ENCODE results near the gene RBM12.

Gene RBM12

DNA sequence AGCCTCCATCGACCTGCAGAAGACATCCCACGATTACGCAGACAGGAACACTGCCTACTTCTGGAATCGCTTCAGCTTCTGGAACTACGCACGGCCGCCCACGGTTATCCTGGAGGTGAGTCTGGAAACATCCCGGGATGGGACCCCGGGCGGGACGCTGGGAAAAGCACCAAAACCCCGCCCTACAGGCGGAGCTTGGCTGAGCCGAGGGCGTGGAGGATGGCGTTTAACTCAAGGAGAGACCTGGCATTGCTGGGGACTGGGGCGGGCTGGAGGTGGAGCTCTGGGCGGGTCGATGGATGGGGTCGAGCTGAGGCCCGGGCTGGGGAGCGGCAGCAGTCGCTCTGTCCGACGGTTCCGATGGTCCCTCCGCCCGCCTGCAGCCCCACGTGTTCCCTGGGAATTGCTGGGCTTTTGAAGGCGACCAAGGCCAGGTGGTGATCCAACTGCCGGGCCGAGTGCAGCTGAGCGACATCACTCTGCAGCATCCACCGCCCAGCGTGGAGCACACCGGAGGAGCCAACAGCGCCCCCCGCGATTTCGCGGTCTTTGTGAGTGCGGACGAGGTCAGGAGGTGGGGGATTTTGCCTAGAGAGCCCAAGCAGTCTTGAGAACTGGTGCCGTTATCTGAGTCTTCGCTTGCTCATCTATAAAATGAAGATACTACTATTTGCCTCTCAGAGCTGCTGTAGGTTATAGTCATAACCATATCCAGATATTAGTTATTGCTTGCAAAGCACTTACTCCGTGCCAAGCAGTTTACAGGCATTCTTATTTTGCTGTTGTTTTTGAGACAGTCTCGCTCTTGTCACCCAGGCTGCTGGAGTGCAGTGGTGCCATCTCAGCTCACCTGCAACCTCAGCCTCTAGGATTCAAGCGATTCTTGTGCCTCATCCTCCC, 45.3 kb downstream of the RBM12 start:
- DNase-seq (ENCODE audit: low spot score): peak; percentile 92

DNA sequence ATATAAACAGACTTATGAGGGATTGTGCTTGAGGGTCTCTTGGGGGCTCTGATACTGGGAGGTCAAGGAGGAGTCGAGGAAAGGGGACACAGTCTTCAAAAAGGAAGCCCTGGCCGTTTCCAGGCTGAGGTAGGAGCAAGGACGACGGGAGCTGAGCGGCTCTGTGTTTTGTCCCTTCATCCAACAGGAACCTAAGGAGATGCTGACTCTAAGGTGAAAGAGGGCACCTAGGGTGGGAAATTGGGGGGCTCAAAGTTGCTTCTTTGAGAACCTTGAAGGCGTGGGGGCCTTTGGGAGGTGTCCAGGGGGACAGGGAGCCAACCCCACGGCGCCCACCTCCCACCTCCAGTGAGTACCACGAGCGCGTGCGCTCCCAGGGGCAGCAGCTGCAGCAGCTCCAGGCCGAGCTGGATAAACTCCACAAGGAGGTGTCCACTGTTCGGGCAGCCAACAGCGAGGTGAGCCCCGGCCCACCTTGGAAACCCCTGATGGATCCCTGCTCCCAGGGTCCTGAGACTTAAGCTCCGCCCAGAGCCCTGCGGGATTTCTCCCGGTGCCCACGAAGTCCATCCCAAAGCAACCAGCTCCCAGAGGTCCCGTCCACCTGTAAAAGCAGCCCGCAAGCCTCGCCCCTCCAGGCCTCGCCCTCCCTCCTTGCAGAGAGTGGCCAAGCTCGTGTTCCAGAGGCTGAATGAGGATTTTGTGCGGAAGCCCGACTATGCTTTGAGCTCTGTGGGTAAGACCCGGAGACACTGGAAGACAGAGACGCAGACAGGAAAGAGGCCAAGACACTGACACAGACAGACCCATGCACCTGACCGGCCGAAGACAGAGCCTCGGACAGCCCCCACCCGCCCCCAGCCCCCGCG, 46.2 kb downstream of the RBM12 start:
- DNase-seq (ENCODE audit: low spot score): peak; percentile 61

DNA sequence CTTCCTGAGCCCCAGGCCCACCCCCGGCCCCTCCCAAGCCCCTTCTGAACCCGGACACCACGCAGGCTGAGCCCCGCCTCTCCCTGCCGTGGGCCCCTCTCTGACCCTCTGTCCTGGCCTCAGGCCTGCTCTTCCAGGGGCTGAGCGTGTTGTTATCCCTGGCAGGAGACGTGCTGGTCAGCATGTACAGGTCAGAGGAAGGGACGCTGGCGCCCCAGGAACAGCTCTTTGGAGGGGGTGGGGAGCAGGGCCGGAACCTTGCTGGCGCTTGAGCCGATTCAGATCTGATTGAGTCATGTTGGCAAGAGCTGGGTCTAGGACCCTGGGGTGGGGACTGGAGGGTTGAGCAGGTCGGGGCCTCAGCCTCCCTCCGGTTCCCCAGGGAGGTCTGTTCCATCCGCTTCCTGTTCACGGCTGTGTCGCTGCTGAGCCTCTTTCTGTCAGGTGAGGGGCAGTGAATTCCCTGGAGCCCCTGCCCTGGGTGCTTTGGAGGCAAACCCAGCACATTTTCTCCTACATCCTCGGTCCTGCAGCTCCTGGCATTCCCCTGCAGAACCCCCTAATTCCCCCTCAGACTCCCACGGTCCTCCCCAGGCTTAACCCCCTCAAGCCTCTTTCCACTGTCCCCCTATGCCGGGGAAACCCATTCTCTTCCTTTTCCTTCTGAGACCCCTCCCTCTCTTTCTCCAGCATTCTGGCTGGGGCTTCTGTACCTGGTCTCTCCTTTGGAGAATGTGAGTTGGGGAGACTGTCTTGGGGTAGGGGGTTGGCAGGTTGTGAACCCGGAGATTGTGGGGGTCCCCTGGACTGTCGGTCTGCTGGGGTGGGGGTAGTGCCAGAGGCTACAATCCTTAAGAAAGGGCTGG, 47.1 kb downstream of the RBM12 start:
- peak; percentile 76 for DNase-seq (ENCODE audit: low spot score)

DNA sequence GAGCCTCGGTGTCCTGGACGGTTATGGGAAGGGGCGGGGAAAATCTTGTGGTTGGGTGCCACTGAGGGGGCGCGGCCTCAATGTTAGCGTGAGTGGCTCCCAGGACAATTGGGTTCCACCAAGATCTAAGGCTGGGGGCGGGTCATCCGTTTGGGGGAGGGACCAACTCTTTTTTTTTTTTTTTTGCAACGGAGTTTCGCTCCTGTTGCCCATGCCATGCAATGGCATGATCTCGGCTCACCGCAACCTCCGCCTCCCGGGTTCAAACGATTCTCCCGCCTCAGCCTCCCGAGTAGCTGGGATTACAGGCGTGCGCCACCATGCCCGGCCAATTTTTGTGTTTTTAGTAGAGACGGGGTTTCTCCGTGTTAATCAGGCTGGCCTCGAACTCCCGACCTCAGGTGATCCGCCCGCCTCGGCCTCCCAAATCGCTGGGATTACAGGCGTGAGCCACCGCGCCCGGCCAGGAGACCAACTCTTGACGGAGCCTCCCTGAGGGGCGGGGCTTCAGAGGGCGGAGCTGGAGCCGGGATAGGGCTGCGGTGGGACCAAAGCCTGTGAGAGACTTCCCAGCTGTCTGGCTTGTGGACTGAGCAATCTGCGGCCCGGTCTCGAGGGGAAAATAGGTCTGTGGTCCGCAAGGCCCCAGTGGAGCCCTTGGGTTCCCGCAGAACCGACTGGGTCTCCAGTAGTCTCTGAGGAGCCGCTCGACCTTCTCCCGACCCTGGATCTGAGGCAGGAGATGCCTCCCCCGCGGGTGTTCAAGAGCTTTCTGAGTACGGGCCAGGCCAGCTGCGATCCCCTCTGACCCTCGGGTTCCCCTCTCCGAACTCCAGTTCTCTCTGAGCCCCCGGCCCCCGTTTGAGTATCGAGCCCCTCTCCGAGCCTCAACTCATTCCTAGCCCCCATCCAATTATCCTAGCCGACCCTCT, 48.0 kb downstream of the RBM12 start:
- DNase-seq (ENCODE audit: low spot score): peak; percentile 84

DNA sequence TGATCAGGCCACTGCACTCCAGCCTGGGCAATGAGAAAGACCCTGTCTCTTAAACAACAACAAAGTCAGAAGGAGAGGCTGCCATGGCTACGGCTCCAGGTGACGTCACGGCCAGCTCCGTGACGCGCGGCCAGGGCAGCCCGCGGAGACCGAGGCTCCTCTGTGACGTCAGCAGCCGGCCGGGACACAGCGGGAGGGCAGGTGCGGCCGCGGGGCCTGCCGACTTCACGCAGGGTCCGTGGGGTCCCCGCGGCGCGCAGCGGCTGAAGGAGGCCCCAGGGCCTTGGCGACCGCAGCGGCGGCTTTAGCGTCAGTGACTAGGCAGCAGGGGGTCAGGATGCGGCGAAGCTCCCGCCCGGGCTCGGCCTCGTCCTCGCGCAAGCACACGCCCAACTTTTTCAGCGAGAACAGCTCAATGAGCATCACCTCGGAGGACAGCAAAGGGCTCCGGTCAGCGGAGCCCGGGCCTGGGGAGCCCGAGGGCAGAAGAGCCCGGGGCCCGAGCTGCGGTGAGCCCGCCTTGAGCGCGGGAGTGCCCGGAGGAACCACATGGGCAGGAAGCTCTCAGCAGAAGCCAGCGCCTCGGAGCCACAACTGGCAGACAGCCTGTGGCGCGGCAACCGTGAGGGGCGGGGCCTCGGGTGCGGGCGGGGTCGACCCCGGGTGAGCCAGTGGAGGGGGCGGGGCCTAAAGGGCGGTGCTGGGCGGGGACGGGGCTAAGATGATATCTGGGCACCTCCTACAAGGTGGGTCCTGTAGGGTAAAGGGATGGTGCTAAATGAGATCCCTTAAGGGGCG, 48.8 kb downstream of the RBM12 start, which contains the start of gene SPAG4:
Gene SPAG4 (plus strand): TSS at position 163 of the 798 bp plus-strand sequence. CDS start 175 bp downstream, at position 338.
- peak; percentile 98 for DNase-seq (ENCODE audit: low spot score)

DNA sequence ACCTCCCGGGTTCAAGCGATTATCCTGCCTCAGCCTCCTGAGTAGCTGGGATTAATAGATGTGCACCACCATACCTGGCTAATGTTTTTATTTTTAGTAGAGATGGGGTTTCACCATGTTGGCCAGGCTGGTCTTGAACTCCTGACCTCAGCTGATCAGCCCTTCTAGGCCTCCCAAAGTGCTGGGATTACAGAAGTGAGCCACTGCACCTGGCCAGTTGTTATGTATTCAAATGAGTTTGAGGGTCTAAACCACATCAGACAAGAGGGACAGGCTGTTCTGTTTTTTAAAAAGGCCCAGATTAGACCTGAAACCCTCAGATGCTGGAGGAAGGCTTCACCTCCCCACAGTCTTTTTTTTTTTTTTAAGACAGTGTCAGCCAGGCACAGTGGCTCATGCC, 53.2 kb downstream of the RBM12 start:
- DNase-seq (ENCODE audit: low spot score): no peak

DNA sequence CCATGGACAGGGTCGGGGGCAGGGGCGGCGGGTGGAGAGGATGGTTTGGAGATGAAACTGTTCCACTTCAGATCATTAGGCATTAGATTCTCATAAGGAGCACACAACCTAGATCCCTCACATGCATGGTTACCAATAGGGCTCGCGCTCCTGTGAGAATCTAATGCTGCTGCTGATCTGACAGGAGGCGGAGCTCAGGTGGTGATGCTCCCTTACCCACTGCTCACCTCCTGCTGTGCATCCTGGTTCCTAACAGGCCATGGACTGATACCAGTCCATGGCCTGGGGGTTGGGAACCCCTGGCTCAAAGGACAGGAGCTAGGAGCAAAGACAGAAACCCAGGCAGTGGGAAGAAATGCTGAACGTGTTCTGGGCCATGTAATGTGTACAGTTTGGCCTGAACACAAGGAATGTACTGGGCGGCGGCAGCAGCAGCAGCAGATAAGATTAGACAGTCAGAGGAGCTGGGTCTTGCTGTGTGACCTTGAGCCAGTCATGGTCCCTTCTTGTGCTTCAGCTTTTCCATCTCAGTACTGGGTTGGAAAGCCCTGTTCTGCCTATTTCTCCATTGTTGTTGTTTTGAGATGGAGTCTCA, 53.8 kb downstream of the RBM12 start:
- DNase-seq (ENCODE audit: low spot score): no peak

DNA sequence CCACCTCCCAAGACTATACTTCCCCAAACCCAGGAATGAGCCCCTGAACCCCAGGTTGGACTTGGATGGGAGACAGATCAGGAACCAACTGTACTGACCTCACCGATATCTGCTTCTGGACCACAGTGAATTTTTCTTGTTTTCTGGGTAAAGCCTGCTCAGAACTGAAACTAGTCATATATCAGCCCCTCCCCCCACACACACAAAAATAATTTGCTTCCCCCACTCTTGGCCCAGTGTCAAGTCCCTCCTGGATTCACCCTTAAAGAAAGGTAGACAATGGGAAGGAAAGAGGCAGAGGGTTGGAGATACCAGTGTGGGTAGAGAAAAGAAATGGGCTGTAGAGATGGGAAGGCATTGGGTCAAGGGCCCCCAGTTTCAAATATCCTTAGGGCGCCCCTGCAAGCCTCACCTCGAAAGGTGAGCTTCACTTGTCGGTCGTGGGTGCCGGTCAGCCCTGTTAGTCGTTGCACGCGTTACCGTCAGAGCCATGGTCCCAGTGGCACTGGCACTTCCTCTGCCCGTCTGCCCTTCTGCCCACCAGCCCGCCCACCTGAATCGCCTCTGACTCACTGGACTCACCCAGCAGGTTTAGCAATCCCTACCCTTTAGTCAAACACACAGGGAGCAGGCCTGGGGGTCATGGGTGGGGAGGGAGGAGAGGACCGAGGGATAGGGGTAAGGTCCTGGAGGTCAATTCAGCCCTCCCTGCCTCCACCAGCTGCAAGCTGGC, 57.5 kb downstream of the RBM12 start:
- no peak for DNase-seq (ENCODE audit: low spot score)

DNA sequence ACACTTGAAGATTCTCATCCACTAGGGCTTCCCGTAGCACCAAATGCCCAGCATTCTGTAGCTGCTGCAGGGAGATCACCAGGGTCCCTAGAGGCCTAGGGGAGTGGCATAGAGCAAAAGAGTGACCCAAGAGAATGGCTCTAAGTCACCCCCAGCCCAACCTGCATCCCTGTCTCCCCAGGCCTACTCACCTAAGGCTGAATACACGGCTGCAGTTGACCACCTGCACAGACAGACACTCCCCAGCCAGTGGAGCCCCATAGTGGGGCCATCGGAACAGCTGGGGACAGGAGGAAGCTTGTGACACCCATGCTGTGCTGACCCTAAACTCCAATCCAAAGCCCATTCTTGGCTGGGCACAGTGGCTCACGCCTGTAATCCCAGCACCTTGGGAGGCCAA, 58.6 kb downstream of the RBM12 start:
- no peak for DNase-seq (ENCODE audit: low spot score)

DNA sequence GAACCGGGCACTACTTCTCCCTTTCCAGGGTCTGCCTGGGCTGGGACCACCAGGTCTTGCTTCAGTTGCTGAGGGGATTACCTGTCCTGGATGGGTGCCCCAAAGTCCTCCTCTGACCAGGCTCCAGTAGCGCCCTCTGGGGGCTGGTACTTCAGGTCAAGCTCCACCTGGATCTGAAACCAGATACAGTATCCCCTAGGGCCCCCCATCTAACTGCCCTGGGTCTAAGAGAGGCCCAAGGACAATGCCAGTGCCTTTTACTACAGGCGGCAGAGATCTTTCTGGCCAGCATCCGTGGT, 60.3 kb downstream of the RBM12 start:
- no peak for DNase-seq (ENCODE audit: low spot score)

DNA sequence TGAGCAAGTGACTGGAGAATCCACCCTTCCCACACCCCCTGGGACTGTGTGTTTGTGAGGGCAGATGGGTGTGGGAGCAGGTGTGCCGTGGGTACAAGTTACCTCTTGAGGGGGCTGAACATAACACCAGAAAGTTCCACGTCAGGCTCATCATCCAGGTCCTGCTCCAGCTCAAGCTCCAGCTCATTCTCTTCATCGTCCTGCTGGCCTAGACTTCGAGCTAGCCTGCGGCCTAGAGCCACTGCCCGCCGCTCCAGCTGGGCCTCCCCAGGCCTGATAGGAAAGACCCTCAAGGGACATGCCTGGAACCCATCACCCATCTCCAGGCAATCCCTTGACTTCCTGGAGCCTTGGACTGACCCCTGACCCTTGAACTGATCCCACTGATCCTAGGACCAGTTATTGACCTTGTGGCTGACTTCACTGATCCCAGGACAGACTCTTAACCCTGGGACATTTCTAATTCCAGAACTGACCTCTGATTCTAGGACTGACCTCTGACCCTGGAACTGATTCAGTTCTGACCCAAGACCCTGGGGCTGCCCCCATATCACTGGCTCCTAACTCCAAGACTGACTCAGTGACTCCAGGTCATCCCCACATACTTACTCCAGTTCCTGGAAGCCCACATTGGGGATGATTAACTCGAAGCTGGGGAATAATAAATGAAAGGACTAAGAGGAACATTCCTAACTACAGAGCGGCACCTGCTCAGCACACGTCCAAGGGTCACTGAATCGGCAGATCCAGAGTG, 60.8 kb downstream of the RBM12 start:
- no peak for DNase-seq (ENCODE audit: low spot score)

DNA sequence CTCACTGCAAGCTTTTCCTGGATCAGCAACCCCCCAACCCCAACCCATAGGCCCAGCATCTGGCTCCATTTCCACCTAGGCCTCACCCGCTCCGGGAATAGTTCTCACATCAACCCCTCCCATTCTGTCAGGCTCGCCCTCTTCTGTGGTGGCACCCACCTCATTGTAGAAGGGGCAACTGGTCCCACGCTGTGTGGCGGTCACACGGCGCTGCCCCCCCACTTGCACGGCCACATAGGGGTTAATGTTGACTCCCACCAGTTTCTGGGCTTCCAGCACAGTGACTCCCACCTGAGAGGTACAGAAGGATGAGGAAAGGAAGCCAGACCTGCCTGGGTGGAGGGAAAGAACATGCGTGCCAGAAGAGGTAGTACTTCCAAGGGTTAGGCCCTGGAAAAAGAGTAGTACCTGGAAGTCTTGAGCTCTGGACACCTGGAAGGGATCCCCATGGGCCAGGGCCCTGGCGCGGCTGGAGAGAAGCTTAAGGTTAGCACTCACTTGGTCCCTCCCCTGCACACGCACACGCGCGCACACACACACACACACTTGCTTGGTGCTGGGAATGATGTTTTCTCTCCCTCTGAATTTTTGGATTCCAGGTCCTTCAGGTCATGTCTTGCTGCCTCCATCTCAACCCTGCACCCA, 61.7 kb downstream of the RBM12 start:
- no peak for DNase-seq (ENCODE audit: low spot score)

DNA sequence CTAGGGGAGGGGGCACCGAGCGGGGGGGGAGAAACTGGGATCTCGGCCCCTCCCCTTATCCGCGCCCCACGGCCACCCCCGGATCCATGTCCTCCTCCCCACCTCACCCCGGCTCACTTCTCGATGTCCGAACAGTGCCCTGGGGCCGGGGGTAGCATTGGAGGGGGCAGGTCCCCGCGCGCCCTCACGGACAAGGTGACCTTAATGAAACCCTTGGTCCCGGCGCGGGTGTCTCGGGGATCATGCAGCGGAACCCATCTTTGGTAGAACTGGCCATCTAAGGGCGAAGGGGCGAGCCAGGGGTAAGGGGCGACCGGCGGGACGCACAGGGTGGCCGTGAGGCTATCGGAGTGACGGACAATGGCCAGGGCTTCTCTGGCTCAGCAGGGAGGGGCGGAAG, 62.7 kb downstream of the RBM12 start:
- DNase-seq (ENCODE audit: low spot score): no peak

DNA sequence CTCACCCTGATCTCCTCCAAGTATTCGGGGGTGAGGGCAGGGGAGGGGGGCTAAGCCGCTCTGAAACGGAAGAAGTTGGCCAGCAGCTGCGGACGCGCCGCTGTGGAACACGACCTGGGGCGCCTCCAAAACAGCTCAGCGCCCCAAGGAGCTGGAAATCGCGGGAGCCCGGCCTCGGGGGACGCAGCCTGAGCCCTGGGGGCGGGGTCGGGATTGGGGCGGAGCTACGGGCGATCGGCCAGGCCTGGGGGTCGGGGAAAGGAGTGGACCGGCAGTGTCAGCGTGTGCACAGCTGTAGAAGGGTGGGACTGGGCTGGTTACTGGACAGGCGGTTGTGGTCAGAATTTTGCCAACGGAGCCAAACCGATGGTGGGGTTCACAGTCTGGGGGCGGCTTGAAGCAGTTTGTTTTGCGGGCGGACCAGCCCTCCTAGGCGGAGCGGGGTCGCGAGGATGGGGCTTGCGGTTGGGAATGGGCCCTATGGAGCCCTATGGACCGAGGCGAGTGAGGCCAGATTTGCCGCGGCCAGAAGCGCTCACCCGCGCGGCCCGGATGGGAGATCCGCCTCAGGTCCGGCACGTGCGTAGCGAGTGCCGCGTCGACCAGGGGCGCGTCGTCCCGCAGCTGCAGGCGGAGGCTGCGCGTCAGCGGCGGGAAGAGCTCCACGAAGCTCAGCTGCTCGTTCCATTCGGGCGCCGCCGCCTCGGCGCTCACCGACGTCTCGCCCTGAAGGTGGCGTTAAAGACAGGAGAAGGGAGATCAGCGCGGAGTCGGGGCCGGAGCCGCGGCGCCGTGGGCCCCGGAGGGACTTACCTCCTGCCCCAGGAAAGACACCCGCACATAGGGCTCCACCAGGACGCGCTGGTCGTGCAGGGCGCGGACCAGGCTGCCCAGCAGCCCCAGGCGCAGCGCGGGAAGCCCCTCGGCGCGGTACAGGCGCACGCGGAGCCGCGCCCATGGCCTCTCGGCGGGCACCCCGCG, 63.4 kb downstream of the RBM12 start:
- peak; percentile 87 for DNase-seq (ENCODE audit: low spot score)

DNA sequence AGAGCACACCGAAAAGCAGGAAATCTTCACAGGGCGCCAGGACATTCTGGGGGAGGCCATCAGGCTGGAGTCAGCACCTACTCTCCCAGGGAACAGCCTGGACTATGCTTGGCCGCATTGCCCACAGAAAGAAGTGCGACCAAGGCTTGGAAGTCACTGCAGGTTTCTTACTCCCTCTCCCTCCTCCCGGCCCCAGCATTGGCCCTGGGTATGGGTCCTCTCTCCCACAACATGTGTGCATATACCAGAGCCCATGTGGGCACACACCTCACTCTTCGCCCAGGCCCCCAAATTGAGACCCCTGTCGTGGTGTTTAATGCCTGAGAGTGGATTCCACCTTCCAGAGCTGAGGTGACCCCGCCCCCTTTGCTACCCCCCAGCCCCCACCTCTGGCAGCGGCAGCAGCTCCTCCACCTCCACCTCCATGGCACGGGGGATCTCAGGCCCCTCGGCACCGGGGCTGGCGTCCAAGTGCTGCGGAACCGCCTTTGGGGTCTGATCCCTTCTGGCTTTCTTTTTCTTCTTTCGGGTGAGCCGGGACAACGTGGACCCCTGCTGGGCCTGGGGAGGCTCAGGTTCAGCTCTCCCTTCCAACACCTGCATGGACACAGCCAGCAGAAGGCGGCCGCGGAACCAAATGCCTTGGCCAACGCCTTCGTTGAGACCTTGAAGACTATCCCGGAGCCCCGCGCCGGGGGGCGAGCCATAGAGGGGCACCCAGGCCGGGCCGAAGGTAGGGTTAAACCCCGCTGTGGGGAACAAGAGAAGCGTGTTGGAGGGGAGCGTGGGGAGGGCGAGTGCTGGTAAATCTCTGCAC, 64.3 kb downstream of the RBM12 start:
- peak; percentile 60 for DNase-seq (ENCODE audit: low spot score)

DNA sequence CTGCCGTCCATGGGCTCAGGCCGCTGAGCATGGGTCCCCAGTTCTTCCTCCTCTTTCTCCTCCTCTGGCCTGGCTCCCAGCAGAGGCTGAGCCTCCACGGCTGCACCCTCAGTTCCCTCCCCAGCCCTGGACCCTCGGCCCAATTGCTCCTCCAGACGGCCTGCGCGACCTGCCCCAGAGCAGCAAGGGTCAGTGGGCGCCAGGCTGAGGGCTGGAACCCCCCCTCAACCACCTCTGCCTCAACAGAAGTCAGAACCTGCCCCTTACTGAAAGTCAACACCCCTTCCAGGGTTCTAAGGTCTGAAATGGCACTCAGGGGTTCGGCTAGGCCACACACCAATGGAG, 65.0 kb downstream of the RBM12 start:
- DNase-seq (ENCODE audit: low spot score): no peak

Data from ecto neural progenitor cell (in vitro differentiated cells).